IMR-90 (cell line): ENCODE data around the gene MIXL1.

Source experiments
- CHD1 ChIP-seq: IDR thresholded peaks from 2 replicates; pipeline ENCODE4 v1.6.1; 2012; ENCODE audit warnings: low read depth, low read length, improper control_type of control experiment
- ELK1 ChIP-seq: fragments of 150-350 bp; IDR thresholded peaks from 2 replicates; pipeline ENCODE4 v1.6.1; 2016; ENCODE audit warnings: low read depth, mild to moderate bottlenecking, low read length, moderate library complexity, borderline replicate concordance
- MAFK ChIP-seq: IDR thresholded peaks from 2 replicates; pipeline ENCODE4 v1.6.1; 2012; ENCODE audit warnings: low read depth, low read length, improper control_type of control experiment
- MAZ ChIP-seq: IDR thresholded peaks from 2 replicates; pipeline ENCODE4 v1.6.1; 2012; ENCODE audit warnings: low read depth, mild to moderate bottlenecking, low read length, improper control_type of control experiment, moderate library complexity, borderline replicate concordance
- MXI1 ChIP-seq: IDR thresholded peaks from 2 replicates; pipeline ENCODE4 v1.6.1; 2012; ENCODE audit warnings: low read depth, mild to moderate bottlenecking, low read length, moderate library complexity, borderline replicate concordance
- NFE2L2 ChIP-seq: fragments of 150-350 bp; IDR thresholded peaks from 2 replicates; pipeline ENCODE4 v1.6.1; 2016; ENCODE audit warnings: low read depth, mild to moderate bottlenecking, low read length
- POLR2A ChIP-seq: IDR thresholded peaks from 2 replicates; pipeline ENCODE4 v1.6.1; 2012; ENCODE audit warnings: mild to moderate bottlenecking, low read depth, low read length
- RAD21 ChIP-seq: IDR thresholded peaks from 2 replicates; pipeline ENCODE4 v1.6.1; 2012; ENCODE audit warnings: low read length, improper control_type of control experiment
- RFX5 ChIP-seq: IDR thresholded peaks from 2 replicates; pipeline ENCODE4 v1.8.0; 2012; ENCODE audit warnings: low read depth, mild to moderate bottlenecking, low read length, moderate library complexity
- USF2 ChIP-seq: fragments of 150-350 bp; IDR thresholded peaks from 2 replicates; pipeline ENCODE4 v1.6.1; 2017; ENCODE audit warnings: mild to moderate bottlenecking, antibody characterized with exemption, low read length, low read depth
- TF ChIP-seq, protein P1 (sequence below): conservative IDR thresholded peaks from 2 replicates; pipeline ENCODE4 v1.5.1; 2012; ENCODE audit warnings: mild to moderate bottlenecking, low read depth, low read length, improper control_type of control experiment

GRCh38 chr1:226220473-226221189 lies 2.8 kb upstream of the MIXL1 start:
- TF ChIP-seq, protein P1, sequence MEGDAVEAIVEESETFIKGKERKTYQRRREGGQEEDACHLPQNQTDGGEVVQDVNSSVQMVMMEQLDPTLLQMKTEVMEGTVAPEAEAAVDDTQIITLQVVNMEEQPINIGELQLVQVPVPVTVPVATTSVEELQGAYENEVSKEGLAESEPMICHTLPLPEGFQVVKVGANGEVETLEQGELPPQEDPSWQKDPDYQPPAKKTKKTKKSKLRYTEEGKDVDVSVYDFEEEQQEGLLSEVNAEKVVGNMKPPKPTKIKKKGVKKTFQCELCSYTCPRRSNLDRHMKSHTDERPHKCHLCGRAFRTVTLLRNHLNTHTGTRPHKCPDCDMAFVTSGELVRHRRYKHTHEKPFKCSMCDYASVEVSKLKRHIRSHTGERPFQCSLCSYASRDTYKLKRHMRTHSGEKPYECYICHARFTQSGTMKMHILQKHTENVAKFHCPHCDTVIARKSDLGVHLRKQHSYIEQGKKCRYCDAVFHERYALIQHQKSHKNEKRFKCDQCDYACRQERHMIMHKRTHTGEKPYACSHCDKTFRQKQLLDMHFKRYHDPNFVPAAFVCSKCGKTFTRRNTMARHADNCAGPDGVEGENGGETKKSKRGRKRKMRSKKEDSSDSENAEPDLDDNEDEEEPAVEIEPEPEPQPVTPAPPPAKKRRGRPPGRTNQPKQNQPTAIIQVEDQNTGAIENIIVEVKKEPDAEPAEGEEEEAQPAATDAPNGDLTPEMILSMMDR, result no peak
- TF ChIP-seq CHD1 (no peak), MAFK (no peak), ELK1 (no peak), POLR2A (no peak), USF2 (no peak), RFX5 (no peak), RAD21 (no peak), MXI1 (no peak), NFE2L2 (no peak), MAZ (no peak)
